CD4-positive, alpha-beta T cell (primary cell): ENCODE data around the gene PRKCB. TPM values are rescaled to one million over a fixed set of nuclear protein-coding genes. Genes with fewer than 3 reads are reported as not detected.
"Not testable (repeated sequence)": the region's sequence is repeated elsewhere in the genome, so short reads cannot be mapped to it uniquely, and the experiment has no call there.

Experiments used
- ATAC-seq: fragments of 200-7000 bp; cut with Tn5 transposase; one replicate; pipeline ENCODE4 v1.10.0; 2022; ENCODE audit warnings: mild to moderate bottlenecking; ENCODE audit not compliant: poor library complexity
- CTCF ChIA-PET: fragments of 350-600 bp; sonication (Branson Sonifier 250); formaldehyde crosslinking; loops from one replicate; lab custom pipeline; 2021; ENCODE audit warnings: antibody characterized with exemption, inconsistent platforms; lab: Charles Lee
- POLR2A ChIA-PET: fragments of 350-600 bp; sonication (Branson Sonifier 250); formaldehyde crosslinking; loops from one replicate; lab custom pipeline; 2021; ENCODE audit warnings: antibody characterized with exemption, inconsistent platforms; lab: Charles Lee
- DNase-seq, 14 experiments: peaks; one replicate each; pipeline ENCODE4 v3.0.0-alpha.2; 2013 to 2020; ENCODE audit warnings: mixed read lengths in 2 of 14
- H3K27ac ChIP-seq, 2 donors: one replicate each; pipeline versions ENCODE4 v1.5.1 to v1.7.0; 2013; ENCODE audit warnings: low read length in 2 of 2, low read depth in 1 of 2, mild to moderate bottlenecking in 1 of 2
- H3K27me3 ChIP-seq, 2 experiments: 1 replicate in 1 of 2; 2 replicates in 1 of 2; pipeline versions ENCODE4 v1.6.1 to v1.7.0; 2013; ENCODE audit warnings: low read length in 2 of 2, control low read depth in 1 of 2, mild to moderate bottlenecking in 1 of 2, moderate library complexity in 1 of 2; ENCODE audit not compliant: insufficient read depth in 2 of 2, control insufficient read depth in 1 of 2
- H3K36me3 ChIP-seq: one replicate; pipeline ENCODE4 v1.6.1; 2013; ENCODE audit warnings: low read length, control low read depth; ENCODE audit not compliant: insufficient read depth
- H3K4me1 ChIP-seq: one replicate; pipeline ENCODE4 v1.6.1; 2013; ENCODE audit warnings: low read length, control low read depth; ENCODE audit not compliant: insufficient read depth
- H3K4me3 ChIP-seq: one replicate; pipeline ENCODE4 v1.5.1; 2013; ENCODE audit warnings: mild to moderate bottlenecking, low read length, moderate library complexity
- H3K9me3 ChIP-seq, 2 experiments: 1 replicate in 1 of 2; 2 replicates in 1 of 2; pipeline versions ENCODE4 v1.6.1 to v1.7.0; 2013; ENCODE audit warnings: low read length in 2 of 2, mild to moderate bottlenecking in 2 of 2, control low read depth in 1 of 2, moderate library complexity in 1 of 2; ENCODE audit not compliant: control insufficient read depth in 1 of 2, insufficient read depth in 1 of 2
- H3K27ac Mint-ChIP-seq: one replicate; pipeline ENCODE4 v1.8.0; 2020; ENCODE audit warnings: mixed read lengths
- H3K27me3 Mint-ChIP-seq: one replicate; pipeline ENCODE4 v1.8.0; 2021; ENCODE audit warnings: mixed read lengths
- H3K36me3 Mint-ChIP-seq: one replicate; pipeline ENCODE4 v1.8.0; 2021; ENCODE audit warnings: low read depth, mixed read lengths
- H3K4me1 Mint-ChIP-seq: one replicate; pipeline ENCODE4 v1.8.0; 2021; ENCODE audit warnings: low read depth, mixed read lengths
- H3K4me3 Mint-ChIP-seq: one replicate; pipeline ENCODE4 v1.8.0; 2020; ENCODE audit warnings: mild to moderate bottlenecking, mixed read lengths
- H3K9me3 Mint-ChIP-seq: one replicate; pipeline ENCODE4 v1.8.0; 2020; ENCODE audit warnings: mixed read lengths
- intact Hi-C, 2 experiments: fragments of 100-400 bp; cut with DNase I in 1 of 2; cut with micrococcal nuclease in 1 of 2; formaldehyde crosslinking; loops; one replicate each; pipeline versions ENCODE4 v1.15.1 to v1.9.0; 2023 to 2025; cut with DNase I, micrococcal nuclease
- total RNA-seq, 174 experiments: library from RNA in 2 of 174; stranded (reverse) in 2 of 174; gene quantifications; one replicate each; pipeline ENCODE4 v1.2.3 and lab custom pipeline; 2021 to 2026
- TF ChIP-seq, protein P1 (sequence below): fragments of 200-600 bp; IDR thresholded peaks from one replicate; pipeline ENCODE4 v1.8.0; 2022; ENCODE audit warnings: antibody characterized with exemption, mild to moderate bottlenecking

PRKCB gene
- total RNA-seq, 2 experiments from 2014 or later, result 64.7 TPM

DNA sequence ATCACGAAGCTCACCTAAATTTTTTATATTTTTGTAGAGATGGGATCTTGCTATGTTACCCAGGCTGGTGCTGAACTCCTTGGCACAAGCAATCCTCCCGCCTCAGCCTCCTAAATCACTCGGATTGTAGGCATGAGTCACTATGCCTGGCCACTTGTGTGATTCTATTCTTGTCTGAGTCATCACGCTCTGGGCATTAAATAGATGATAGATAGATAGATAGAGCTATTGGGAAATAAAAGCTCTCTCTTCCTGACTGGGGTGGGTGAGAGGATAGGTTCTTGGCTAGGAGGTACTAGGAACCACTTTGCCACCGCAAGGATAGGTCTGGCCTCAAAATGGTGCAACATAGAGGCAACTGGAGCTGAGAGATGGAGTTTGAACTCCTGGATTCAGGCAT is 399.0 kb downstream of the PRKCB start:
- Mint-ChIP-seq H3K9me3 (peaks cover 2% of the 10 kb centered on the region), H3K27ac (no peak overlapping the region), H3K4me3 (no peak overlapping the region), H3K4me1 (no peaks in the 10 kb centered on the region), H3K36me3 (no peaks in the 10 kb centered on the region), H3K27me3 (peaks cover 17% of the 10 kb centered on the region)
- H3K4me3 ChIP-seq, result no peak overlapping the region
- ChIA-PET CTCF (no interaction called here), POLR2A (no interaction called here)
- no peak overlapping the region for H3K27ac ChIP-seq
- DNase-seq, result no peak
- H3K9me3 ChIP-seq, result peaks cover 10 to 19% of the 10 kb centered on the region in 2 experiments
- TF ChIP-seq, protein P1, sequence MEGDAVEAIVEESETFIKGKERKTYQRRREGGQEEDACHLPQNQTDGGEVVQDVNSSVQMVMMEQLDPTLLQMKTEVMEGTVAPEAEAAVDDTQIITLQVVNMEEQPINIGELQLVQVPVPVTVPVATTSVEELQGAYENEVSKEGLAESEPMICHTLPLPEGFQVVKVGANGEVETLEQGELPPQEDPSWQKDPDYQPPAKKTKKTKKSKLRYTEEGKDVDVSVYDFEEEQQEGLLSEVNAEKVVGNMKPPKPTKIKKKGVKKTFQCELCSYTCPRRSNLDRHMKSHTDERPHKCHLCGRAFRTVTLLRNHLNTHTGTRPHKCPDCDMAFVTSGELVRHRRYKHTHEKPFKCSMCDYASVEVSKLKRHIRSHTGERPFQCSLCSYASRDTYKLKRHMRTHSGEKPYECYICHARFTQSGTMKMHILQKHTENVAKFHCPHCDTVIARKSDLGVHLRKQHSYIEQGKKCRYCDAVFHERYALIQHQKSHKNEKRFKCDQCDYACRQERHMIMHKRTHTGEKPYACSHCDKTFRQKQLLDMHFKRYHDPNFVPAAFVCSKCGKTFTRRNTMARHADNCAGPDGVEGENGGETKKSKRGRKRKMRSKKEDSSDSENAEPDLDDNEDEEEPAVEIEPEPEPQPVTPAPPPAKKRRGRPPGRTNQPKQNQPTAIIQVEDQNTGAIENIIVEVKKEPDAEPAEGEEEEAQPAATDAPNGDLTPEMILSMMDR, result no peak
- intact Hi-C loops, result no loop called here
- H3K27me3 ChIP-seq, result peaks cover 4 to 6% of the 10 kb centered on the region in 2 experiments
- no peaks in the 10 kb centered on the region for H3K36me3 ChIP-seq
- H3K4me1 ChIP-seq, result no peaks in the 10 kb centered on the region
- no peak for ATAC-seq

DNA sequence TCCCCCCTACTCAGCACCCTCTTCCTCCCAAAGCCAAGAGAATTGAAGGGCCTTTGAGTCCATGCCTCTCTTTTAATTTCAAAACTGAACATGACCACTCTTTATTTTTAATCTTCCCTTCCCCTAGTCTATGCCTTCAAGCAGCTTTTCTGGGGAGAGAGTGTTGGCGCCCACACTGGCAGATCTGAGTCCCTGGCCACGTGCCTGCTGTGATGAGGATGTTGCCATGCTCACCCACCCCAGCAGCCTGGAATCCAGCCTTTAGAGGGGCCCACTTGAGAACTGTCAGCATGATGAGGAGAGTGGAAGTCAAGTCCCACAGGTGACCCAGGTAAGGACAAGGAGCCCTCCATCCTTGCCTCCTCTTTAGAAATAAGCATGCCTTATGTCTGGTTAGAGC is 400.0 kb downstream of the PRKCB start:
- H3K4me1 Mint-ChIP-seq, result no peaks in the 10 kb centered on the region
- no peaks in the 10 kb centered on the region for H3K4me1 ChIP-seq
- H3K9me3 Mint-ChIP-seq, result peaks cover 2% of the 10 kb centered on the region
- CTCF ChIA-PET, result no interaction called here
- POLR2A ChIA-PET, result no interaction called here
- H3K27ac ChIP-seq, result no peak overlapping the region
- intact Hi-C loops, result no loop called here
- DNase-seq (no peak), ATAC-seq (no peak)
- H3K4me3 Mint-ChIP-seq, result no peak overlapping the region
- H3K27me3 ChIP-seq, result peaks cover 2 to 6% of the 10 kb centered on the region in 2 experiments
- H3K36me3 ChIP-seq, result no peaks in the 10 kb centered on the region
- peaks cover 15% of the 10 kb centered on the region for H3K27me3 Mint-ChIP-seq
- H3K9me3 ChIP-seq, result peaks cover 10 to 19% of the 10 kb centered on the region in 2 experiments
- H3K27ac Mint-ChIP-seq, result no peak overlapping the region
- no peak overlapping the region for H3K4me3 ChIP-seq
- no peaks in the 10 kb centered on the region for H3K36me3 Mint-ChIP-seq
- TF ChIP-seq, protein P1, result no peak

DNA sequence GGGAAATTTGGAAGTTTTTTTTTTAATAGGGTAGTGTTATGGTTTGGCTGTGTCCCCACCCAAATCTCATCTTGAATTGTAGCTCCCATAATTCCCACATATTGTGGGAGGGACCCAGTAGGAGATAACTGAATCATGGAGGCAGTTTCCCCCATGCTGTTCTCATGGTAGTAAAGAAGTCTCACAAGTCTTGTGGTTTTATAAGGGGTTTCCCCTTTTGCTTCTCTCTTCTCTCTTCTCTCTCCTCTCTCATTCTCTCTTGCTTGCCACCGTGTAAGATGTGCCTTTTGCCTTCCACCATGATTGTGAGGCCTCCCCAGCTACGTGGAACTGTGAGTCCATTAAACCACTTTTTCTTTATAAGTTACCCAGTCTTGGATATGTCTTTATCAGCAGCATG is 403.1 kb downstream of the PRKCB start:
- H3K36me3 Mint-ChIP-seq, H3K27me3 Mint-ChIP-seq, H3K27ac ChIP-seq, ATAC-seq, H3K4me1 ChIP-seq, DNase-seq, H3K27ac Mint-ChIP-seq, H3K4me3 ChIP-seq, POLR2A ChIA-PET, H3K4me1 Mint-ChIP-seq, H3K4me3 Mint-ChIP-seq, H3K27me3 ChIP-seq, H3K9me3 Mint-ChIP-seq, H3K36me3 ChIP-seq, intact Hi-C loops, CTCF ChIA-PET: not testable (repeated sequence)
- H3K9me3 ChIP-seq, result peaks cover 10 to 19% of the 10 kb centered on the region in 2 experiments

DNA sequence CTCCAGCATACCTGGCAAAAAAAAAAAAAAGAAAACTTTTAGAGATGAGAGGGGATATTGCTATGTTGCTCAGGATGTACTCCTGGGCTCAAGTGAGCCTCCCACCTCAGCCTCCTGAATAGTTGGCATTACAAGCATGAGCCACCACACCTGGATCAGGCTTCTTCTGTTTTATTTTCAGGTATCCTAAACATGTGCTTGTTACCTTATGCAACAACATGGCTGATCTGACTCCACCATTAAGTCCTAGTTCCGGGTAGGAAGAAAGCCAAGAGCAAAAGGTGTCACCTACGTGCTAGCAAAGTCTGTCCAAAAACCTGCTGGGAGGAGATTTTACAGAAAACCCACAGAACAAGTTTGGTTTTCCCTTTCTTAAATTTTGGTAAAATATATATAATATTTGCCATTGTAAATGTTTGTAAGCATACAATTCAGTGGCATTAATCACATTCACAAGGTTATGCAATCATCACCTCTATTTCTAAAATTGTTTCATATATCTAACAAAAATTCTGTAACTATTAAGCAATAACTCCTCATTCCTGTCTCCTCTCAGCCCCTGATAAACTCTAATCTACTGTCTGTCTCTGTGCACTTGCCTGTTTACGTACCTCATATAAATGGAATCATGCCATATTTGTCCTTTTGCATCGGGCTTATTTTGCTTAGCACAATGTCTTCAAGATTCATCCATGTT is 411.3 kb downstream of the PRKCB start:
- Mint-ChIP-seq H3K4me1 (no peaks in the 10 kb centered on the region), H3K27me3 (peaks cover 32% of the 10 kb centered on the region), H3K4me3 (no peak overlapping the region), H3K9me3 (no peaks in the 10 kb centered on the region), H3K27ac (no peak overlapping the region), H3K36me3 (no peaks in the 10 kb centered on the region)
- no peaks in the 10 kb centered on the region for H3K36me3 ChIP-seq
- peaks cover 2 to 11% of the 10 kb centered on the region in 2 experiments for H3K27me3 ChIP-seq
- DNase-seq, result no peak
- no peaks in the 10 kb centered on the region for H3K4me1 ChIP-seq
- ChIA-PET CTCF (no interaction called here), POLR2A (no interaction called here)
- ATAC-seq, result no peak
- TF ChIP-seq, protein P1, result no peak
- intact Hi-C loops, result no loop called here
- no peak overlapping the region for H3K27ac ChIP-seq
- no peaks in the 10 kb centered on the region for H3K9me3 ChIP-seq
- H3K4me3 ChIP-seq, result no peak overlapping the region
